Activated naive CD8-positive, alpha-beta T cell treated with anti-CD3 and anti-CD28 coated beads, Interleukin-2, amount 10 ng/mL, durations not matched to agents 7 days and 5 days (primary cell): ENCODE results near the gene HMGXB4. TPM values are rescaled to one million over a fixed set of nuclear protein-coding genes. Genes with fewer than 3 reads are reported as not detected.

Experiments
- ATAC-seq: fragments of 150-1000 bp; cut with Tn5 transposase; one replicate; pipeline ENCODE4 v1.10.0; 2021; ENCODE audit warnings: low read depth, moderate library complexity
- POLR2A ChIA-PET: fragments of 350-600 bp; sonication (Branson Sonifier 250); formaldehyde crosslinking; loops from one replicate; lab custom pipeline; 2021; ENCODE audit warnings: antibody characterized with exemption; lab: Charles Lee
- DNase-seq: peaks from one replicate; pipeline ENCODE4 v3.0.0; 2021
- H3K27ac Mint-ChIP-seq: one replicate; pipeline ENCODE4 v1.8.0; 2022; ENCODE audit warnings: mild to moderate bottlenecking, mixed read lengths
- H3K27me3 Mint-ChIP-seq: one replicate; pipeline ENCODE4 v1.8.0; 2022; ENCODE audit warnings: mild to moderate bottlenecking, moderate library complexity, mixed read lengths
- H3K36me3 Mint-ChIP-seq: one replicate; pipeline ENCODE4 v1.8.0; 2021; ENCODE audit warnings: mild to moderate bottlenecking, mixed read lengths
- H3K4me1 Mint-ChIP-seq: one replicate; pipeline ENCODE4 v1.8.0; 2021; ENCODE audit warnings: mixed read lengths
- H3K4me3 Mint-ChIP-seq: one replicate; pipeline ENCODE4 v1.8.0; 2022; ENCODE audit warnings: mild to moderate bottlenecking, moderate library complexity, mixed read lengths
- H3K9me3 Mint-ChIP-seq: one replicate; pipeline ENCODE4 v1.8.0; 2021; ENCODE audit warnings: mixed read lengths
- microRNA-seq: library from miRNA; unstranded; fragments of <30 nt; microRNA quantifications from one replicate; pipeline ENCODE4 v1.2.0, GENCODE V29; 2022
- total RNA-seq, 2 experiments: library from RNA; stranded (reverse); gene quantifications; one replicate each; pipeline ENCODE4 v1.2.3, GENCODE V29; 2021

HMGXB4 gene
- total RNA-seq, 2 experiments from 2014 or later = 35.4 to 36.2 TPM

DNA sequence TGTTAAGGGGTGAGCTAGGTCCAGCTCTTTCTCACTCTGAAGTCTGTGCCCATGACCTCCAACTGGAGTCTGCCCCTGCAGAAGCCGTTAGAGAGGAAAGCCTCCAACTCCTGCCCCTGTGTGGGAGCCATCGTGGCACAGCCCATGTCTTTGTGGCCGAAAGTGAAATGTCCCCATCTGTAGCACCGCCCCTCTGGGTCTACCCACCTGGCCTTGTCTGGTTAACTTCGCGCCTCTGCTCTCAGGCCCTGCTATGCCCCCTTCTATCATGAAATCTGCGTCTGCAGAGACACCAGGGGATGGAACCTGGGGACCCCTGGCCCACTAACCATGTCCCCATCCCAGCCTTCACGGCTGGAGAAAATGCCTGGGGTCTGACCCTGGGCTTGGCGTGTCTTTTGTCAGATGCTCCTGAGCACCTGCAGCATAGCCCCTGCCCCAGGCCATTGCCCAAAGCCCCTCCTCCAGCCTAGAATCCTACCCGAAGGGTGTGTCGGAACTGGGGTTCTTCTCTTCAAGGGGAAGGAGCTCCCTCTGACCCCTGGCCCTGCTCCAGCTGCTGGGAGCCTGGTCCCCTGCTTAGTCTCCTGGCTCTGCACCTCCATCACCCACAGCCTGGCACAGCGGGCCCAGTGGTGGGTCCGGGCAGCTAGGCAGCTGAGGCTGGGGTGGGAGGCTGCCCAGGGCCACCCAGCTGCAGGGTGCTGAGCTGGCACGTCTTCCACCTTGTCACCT lies 87.8 kb downstream of the HMGXB4 start:
- no peak for ATAC-seq
- Mint-ChIP-seq H3K27ac (no peak overlapping the region), H3K27me3 (no peaks in the 10 kb centered on the region), H3K4me1 (no peaks in the 10 kb centered on the region), H3K4me3 (no peak overlapping the region), H3K36me3 (peaks cover 1% of the 10 kb centered on the region), H3K9me3 (no peaks in the 10 kb centered on the region)
- POLR2A ChIA-PET = no interaction called here
- no peak for DNase-seq

Small RNAs within 50 kb of the gene (microRNA-seq; reads per million reads assigned to microRNA genes)
- gene MIR3909 (not detected), gene MIR6069 (not detected)

Other genes starting within 250 kb of the HMGXB4 start
- gene ISX, start 191.3 kb upstream of the HMGXB4 start, total RNA-seq = not detected
- gene TOM1, start 42.4 kb downstream of the HMGXB4 start, total RNA-seq = 10 to 100 TPM; 36.7 to 39.5 TPM
- gene HMOX1, start 123.6 kb downstream of the HMGXB4 start, total RNA-seq = 1 to 10 TPM; 5.2 to 7.3 TPM
- 100 to 1,000 TPM; 194 to 221 TPM for gene MCM5, start 142.6 kb downstream of the HMGXB4 start, total RNA-seq